Medulla oblongata (tissue), 1 donor: ENCODE data around the gene ITGB3BP.
A peak's percentile ranks its signal among the peaks of the same experiment; 100 is the strongest.
"Not testable (repeated sequence)": the region's sequence is repeated elsewhere in the genome, so short reads cannot be mapped to it uniquely, and the experiment has no call there.

Experiments used
- DNase-seq: peaks from one replicate; pipeline ENCODE4 v3.0.0-alpha.2; 2015; ENCODE audit errors: extremely low spot score

ITGB3BP gene, protein sequence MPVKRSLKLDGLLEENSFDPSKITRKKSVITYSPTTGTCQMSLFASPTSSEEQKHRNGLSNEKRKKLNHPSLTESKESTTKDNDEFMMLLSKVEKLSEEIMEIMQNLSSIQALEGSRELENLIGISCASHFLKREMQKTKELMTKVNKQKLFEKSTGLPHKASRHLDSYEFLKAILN

DNA sequence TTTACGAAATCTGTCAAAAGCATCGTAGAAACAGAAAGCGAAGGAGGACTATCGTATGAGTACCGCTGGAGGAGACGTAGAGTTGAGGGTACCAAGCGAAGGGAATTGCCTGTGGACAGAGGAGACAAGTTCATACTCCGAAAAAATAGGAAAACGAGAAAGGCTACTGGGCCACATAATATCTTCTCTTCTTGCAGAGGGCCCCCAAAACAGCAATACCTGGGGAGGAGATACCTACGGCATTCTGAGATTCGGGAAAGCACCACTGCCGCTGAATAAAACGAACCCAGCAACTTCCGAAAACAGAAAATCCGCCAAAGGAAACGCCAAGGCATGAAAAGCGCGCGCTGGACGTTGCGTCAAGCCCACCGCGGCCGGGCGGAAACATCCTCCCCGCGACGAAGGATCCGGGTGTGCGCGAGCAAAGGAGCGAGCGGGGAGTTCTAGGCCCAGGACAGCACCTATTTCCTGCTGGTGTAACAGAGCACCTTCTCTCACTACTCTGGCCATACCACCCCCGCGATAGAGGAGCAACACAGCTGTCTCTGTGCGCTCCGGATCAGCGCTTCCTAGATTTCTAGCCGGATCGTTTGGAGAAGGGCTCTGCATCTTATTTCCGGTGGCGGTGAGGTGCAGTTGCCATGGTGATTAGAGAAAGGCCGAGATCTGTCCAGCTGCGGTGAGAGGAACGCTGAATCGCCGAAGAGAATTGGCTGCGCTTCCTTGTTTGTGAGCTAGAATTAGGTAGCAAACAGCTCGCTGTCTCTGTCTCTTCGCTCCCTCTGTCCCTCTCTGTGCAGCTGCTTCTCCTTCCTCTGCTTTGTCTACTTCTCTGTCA is at the start of gene ITGB3BP, which contains the start of gene EFCAB7:
Gene ITGB3BP (minus strand): TSS at position 335 of the 838 bp plus-strand sequence. CDS start 92 bp downstream, at position 243.
Gene EFCAB7 (plus strand): TSS at position 635 of the 838 bp plus-strand sequence. CDS start 2,048 bp downstream, outside the sequence.
- peak; percentile 95 for DNase-seq

DNA sequence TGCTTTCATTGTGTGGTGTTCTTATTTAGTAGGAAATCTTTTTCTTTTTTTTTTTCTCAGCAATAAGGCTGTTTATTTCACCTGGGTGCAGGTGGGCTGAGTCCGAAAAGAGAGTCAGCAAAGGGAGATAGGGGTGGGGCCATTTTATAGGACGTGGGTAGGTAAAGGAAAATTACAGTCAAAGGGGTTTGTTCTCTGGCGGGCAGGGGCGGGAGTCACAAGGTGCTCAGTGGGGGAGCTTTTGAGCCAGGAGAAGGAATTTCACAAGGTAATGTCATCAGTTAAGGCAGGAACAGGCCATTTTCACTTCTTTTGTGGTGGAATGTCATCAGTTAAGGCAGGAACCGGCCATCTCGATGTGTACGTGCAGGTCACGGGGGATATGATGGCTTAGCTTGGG is 49.7 kb upstream of the ITGB3BP start:
- DNase-seq, result not testable (repeated sequence)

DNA sequence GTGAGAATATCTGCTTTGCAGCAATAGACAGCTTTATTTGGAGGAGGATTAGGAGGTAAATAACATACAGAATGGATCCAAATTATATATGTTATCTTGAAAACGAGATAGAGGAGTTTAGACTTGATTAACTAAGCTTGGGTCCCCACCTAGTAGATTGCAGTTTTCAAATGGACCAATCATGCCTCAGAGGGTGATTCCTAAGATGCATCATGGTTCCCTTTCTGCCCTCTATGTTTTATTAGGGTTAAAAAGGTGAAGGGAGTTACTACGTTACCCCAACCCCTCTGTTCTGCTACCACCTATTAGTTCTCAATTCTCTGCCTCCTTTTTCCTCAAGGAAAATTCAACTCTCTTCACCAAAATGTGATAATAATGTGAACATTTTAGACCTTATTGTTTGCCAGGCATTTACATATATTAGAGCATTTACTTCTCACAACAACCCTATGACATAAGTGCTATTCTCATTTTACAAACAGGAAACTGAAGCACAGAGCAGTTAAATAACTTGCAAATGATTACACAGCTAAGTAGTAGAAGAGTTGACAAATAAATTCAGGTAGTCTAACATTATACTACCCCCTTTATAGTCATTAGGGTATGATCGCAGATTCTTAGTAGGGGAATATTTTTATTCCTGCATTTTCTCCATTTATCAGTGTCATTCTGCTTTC is 46.8 kb upstream of the ITGB3BP start:
- DNase-seq, result no peak

DNA sequence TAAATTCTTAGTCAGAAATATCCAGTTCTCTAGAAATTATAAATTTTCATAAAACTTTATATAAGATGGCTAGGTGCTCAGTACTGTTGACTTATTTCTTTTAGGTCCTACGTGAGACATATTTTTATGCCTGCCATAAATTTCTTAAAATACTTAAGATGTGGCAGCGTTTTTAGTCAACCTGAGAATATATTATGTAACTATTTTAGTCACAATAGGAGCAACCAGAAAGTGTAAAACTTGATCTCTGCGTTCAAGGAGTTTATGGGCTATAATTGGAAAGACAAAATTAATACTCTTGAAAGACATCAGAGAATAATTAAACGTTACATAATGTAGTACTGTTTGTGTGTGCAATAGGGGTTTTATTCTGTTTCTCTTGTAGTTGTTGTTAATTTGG is 46.0 kb upstream of the ITGB3BP start:
- no peak for DNase-seq

DNA sequence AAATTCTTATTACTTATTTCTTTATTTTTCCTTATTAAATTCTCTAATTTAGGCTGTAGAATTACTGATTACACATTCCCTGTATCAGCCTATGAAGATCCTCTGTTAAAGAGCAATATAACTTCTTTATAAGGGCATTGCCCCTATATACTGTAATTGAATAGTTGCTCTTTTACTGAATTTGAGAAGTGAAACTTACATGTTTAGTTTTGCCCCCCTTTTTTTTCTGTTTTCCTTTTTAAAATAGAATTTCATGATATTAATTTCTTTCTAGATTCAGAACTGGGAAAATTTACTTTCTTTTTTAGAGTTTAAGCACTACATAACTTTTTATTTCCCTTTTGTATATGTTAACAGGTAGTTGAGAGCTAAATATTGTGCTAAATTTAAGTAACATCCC is 40.7 kb upstream of the ITGB3BP start:
- no peak for DNase-seq

DNA sequence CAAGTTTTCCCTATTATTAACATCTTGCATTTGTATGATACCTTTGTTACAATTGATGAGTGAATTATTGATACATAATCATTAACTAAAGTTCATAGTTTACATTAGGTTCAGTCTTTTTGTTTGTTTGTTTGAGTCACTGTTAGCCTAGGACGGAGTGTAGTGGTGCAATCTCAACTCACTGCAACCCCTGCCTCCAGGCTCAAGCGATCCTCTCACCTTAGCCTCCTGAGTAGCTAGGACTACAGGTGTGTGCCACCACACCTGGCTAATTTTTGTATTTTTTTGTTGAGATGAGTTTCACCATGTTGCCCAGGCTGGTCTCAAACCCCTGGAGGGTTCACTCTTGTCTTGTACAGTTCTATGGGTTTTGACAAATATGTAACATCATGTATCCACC is 36.3 kb upstream of the ITGB3BP start:
- no peak for DNase-seq

DNA sequence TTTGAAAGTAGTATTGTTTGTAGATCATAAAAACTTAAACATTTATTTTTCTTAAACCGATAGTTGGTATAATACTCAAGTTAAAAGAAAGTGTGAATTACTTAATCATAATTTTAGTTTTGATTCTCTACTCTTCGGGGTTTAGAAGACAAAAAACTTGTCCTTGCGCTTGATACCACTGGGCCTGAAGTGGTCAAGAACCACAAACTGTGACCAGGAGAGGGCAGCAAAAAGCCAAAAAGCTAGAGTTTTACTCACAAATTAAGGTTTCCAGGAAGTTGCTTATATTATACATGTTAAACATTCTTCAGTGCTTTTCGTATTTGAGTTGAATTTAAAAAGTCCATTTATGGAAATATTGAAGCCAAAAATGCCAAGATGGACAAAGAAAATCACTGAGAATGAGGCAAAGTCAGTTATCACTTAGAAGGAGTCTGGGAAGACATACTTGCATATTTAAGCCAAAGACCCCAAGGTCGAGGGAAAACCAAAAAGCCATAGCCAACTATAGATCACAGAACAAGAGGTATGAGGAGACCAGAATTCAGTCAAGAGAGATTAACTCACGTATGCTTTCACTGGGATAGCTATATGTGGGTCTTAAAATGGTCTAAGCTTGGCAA is 34.5 kb upstream of the ITGB3BP start:
- DNase-seq, result peak; percentile 35

DNA sequence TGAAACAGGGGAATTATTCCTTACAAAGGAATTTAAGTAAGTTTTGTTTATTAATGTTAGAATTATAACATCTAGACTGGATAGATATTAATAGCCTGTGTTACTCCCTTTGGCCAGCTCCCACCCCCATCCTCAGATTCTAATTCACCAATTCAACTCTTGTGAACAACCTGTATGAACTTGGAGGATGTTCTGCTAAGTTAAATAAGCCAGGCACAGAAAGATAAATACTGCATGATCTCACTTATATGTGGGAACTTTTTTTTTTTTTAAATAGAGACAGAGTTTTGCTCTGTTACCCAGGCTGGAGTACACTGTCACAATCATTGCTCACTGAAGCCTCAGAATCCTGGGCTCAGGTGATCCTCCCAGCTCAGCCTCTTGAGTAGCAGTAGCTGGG is 32.5 kb upstream of the ITGB3BP start:
- no peak for DNase-seq

DNA sequence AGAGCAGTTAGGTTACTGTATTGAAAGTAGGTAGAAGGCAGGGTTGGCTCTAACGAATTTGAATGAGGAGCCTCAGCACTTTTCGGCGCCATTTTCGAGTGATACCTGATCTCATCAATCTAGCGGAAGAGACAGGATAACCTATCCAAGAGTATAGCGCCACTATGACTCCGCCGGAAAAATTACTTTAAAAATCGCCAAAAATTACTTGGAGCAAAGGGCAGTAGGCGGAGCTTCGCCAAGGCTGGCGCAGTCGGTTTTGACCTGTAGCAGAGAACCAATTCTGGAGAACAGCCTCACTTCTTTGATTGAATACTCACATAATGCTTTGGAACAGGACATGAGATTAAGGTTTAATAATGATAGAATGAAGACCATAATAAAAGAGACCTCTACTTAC is 25.9 kb upstream of the ITGB3BP start:
- no peak for DNase-seq

DNA sequence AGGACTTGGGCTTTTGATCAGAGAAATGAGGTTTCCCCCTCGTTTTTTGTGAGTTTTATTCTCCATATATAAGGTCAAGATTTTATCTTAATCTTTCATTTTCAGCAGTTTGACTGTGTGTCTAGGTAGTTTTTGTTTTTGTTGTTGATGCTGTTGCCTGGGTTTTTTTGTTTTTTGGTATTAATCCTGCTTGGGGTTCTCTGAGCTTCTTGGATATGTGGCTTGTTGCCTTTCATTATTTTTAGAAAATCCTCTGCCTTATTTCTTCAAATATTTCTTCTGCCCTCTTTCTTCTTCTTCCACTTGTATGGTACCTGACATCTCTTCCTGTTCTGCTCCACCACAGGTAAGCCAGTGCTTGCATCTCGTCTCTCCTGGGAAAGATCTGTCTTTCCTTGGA is 25.3 kb upstream of the ITGB3BP start:
- no peak for DNase-seq

DNA sequence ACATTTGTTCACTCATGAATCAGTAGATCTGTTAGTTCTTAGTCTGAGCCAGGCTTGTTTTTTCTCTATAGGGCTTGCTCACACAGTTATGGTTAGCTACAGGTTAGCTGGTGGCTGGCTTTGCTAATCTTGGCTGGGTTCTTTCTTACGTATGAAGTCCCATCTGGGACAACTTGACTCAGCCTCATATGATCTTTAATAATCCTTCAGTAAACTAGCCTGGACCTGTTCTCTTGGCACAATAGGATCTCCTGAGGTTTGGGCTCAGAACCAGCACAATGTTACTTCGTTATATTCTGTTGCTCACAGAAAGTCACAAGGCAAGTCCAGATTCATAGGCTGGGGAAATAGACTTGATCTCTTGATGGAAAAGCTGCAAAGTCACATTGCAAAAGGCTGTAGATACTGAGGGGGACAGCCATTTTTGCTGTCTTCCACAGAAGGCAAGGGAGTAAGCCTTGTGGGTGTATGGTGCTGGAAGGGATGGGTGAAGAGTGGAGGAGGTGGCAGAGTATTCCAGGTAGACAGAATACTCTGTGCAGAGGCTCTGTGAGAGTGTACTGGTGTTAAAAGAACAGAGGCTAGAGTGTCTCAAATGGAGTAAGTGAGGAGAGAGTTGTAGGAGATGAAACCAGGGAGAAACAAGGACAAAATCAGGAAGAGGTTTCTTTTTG is 24.7 kb upstream of the ITGB3BP start:
- DNase-seq, result no peak

DNA sequence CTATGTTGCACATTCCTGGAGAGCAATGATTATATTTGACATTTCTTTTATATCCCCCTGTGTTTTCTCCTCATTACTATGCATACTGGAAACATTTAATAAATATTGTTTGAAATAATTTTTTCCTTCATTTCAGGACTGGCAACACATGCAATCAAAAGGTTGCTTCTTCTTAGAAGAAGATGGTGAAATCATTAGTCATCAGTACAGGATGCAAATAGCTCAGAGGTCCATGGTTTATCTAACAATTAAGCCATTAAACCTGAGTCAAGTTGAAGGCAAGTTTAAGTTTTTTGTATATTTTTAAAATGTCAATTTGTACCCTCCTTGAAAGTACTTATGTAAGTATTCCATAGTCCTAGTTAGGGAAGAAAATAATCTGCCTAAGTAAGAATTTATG is 22.8 kb upstream of the ITGB3BP start:
- no peak for DNase-seq

DNA sequence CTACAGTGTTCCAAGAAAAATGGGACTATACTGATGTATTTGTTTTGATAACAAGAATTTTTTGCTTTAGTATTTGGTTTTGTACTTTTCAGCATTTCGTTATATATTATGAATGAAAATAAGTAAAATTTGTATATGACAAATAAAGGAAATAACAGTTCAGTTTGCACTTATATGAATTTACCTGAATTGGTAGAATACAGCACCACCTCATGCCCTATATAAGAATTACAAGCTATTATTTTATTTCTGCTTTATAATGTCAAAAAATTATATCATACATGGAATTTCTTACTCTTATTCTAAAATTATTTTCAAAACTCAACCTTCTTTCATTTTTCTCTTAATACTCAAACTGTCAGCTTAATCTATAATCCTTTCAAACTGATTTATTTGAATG is 14.9 kb upstream of the ITGB3BP start:
- DNase-seq, result no peak

DNA sequence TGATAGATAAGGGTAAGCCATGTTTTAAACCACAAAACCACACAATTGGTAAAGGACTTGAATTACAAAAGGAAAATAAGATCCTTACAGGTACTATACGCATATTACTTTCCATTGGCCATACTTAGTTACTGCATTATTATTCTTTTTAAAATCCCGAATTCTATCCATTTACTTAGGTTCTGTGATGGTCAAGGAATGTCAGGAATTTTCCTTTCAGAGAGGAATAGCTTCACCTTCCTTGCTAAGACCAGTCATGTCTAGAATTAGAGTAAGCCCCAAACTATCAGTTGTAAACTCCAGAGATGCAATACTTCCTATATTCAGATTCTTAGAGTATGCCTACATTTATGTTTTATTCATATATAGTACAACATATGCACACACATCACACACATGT is 14.0 kb upstream of the ITGB3BP start:
- no peak for DNase-seq

DNA sequence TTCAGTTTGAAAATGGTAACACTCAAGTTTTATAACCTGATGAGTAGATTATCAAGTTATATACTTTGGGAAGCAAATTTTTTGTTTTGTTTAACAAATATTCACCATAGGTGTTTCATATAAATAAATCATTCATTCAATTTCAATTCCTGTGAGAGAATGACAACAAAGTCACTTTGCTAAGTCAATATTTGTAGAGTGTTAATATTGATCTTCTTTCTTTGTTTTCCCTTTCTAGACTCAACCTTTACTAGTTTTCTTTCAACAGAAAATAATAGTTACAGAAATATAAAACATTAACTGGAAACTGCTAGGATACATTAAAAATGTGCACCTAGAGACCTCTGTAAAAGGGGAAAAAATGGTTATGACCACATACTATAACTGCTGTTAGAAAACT is 11.4 kb upstream of the ITGB3BP start:
- no peak for DNase-seq

DNA sequence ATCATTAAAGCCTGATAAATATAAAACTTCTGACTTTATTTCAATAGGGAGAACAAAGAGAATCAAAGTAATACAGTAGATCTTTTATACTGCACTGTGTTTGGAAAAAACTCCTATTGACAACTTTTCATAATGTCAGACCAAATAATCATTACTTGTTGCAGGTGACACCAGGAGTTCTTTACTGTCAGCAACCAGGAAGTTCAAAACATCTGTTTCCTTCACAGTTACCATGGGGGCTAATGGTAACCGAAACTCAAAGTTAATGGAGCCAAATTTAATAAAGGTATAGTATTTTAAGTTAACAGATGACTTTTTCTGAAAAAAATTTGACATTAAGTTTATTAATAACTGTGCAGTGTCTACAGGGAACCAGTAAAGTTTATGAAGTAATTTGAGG is 10.9 kb upstream of the ITGB3BP start:
- DNase-seq, result no peak

DNA sequence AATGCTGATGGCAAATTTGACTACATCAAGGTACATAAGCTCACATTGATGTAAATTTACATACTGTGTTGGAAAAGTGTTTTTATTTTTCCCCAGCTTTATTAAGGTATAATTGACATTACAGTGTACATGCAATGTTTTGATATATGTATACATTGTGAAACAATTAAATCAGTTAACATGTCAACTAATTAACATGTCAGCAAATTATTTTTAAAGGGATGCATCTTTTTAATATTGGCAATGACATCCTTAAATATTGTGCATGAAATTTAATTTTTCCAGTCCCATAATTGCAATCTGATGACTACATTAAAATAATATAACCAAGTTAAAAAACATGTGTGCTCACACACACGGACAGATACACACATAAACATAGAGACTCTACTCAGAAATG is 9.7 kb upstream of the ITGB3BP start:
- DNase-seq, result no peak

DNA sequence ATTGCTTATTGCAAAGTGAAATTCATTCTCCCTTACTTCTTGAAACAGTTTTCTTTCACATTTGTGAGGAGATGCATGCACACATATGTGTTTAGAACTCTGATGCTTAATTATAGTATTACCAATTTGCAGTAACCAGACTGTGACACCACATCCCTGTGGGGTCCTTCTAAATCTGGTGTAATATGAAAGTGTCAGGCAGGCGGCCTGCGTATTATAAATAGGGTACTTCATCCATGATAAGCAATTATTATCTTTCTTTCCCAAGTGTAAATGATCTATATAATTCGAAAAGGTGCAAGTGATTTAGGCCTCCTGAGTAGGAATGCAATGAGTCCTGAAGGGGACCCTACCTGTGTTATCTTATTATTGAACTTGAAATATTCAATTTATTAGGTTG is 1.2 kb upstream of the ITGB3BP start:
- DNase-seq, result no peak

DNA sequence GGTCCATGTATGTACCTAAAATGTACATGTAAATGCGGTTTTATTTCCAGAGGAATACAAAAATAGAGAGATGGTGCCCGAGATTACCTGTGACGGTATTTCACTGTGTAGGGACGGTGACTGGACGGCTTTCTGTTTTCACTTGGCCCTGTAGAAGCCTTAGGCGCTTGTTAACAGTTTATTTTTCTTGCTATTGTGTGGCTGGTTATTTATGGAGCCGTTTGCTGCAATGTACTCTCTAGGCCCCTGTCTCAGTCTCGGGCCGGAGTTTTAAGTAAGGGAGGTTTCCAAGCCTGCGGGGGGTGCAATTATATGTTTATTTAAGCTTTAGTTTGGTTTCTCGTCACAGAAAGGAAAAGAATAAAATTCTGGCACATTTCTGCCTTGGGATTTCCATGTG is 713 bp upstream of the ITGB3BP start:
- DNase-seq, result no peak

DNA sequence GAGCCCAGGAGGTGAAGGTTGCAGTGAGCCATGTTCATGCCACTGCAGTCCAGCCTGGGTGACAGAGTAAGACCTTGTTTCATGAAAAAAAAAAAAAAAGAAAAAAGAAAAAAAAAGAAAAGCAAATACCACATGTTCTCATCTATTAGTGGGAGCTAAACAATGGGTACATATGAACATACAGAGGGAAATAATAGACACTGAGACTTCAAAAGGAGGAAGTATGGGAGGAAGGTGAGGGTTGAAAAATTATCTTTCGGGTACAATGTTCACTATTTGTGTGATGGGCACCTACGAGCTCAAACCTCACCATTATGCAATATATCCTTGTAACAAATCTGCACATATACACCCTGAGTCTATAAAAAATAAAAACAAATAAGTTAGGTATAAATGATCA is 6.4 kb downstream of the ITGB3BP start:
- no peak for DNase-seq

DNA sequence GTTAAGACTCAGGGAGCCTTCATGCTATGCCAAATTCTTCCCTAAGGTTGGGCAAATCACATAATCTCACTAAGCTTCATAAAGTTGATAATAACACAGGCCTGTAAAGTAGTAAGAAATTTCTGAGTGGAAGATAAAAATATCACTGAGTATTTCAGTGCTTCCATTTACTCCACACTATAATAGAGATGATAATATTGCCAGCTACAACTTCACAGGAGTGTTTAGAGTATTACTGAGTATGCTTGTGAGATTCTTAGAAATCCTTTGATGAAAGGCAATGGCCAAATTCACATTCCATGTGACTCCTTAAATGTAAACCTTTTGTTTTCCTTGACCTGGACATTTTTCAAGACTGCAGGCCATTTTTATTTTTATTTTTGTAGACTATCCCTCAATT is 10.4 kb downstream of the ITGB3BP start:
- no peak for DNase-seq

DNA sequence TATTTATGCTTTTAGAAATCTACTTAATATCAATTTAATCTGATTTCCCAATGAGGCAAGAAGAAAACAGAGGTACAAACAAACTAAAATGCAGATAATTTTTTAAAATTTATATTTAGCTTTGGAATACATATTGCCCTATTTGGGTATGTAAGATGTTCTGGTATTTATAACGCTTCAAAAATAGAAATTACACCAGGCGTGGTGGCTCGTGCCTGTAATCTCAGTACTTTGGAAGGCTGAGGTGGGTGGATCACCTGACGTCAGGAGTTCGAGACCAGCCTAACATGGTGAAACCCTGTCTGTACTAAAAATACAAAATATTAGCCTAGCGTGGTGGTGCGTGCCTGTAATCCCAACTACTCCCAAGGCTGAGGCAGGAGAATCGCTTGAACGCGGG is 13.3 kb downstream of the ITGB3BP start:
- DNase-seq, result no peak
